C4-2B (cell line): ENCODE results near the gene EXOC1.

Experiments
- ZFX ChIP-seq: fragments of 450-650 bp; IDR thresholded peaks from 2 replicates; pipeline ENCODE4 v1.6.1; 2017
- TF ChIP-seq, protein P1 (sequence below): fragments of 450-650 bp; conservative IDR thresholded peaks from 2 replicates; pipeline ENCODE4 v1.5.1; 2017; ENCODE audit warnings: mild to moderate bottlenecking

- TF ChIP-seq, protein P1, sequence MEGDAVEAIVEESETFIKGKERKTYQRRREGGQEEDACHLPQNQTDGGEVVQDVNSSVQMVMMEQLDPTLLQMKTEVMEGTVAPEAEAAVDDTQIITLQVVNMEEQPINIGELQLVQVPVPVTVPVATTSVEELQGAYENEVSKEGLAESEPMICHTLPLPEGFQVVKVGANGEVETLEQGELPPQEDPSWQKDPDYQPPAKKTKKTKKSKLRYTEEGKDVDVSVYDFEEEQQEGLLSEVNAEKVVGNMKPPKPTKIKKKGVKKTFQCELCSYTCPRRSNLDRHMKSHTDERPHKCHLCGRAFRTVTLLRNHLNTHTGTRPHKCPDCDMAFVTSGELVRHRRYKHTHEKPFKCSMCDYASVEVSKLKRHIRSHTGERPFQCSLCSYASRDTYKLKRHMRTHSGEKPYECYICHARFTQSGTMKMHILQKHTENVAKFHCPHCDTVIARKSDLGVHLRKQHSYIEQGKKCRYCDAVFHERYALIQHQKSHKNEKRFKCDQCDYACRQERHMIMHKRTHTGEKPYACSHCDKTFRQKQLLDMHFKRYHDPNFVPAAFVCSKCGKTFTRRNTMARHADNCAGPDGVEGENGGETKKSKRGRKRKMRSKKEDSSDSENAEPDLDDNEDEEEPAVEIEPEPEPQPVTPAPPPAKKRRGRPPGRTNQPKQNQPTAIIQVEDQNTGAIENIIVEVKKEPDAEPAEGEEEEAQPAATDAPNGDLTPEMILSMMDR = no peak
- TF ChIP-seq ZFX = no peak
These were observed 11.3 kb downstream of the EXOC1 start for GRCh38 chr4:55864577-55865223.
